Measurements from ENCODE around the gene CNN2.

The CNN2 gene

GRCh38 chr19:1010586-1011510, 15.6 kb upstream of the CNN2 start:
- no peak for FAIRE-seq
- no peak for TF ChIP-seq POLR2A (IDR thresholded peaks at IDR 0.05; ENCODE audit: low read depth, low read length)

GRCh38 chr19:1011831-1012333, 14.5 kb upstream of the CNN2 start:
- TF ChIP-seq POLR2A (IDR thresholded peaks at IDR 0.05; ENCODE audit: low read depth, low read length) = no peak
- DNase-seq (ENCODE audit: insufficient read length, low spot score) (no peak), FAIRE-seq (no peak)

More at GRCh38 chr19:1010586-1011510, 15.6 kb upstream of the CNN2 start:
- DNase-seq (ENCODE audit: insufficient read length, low spot score) = no peak

- no peak for FAIRE-seq
- no peak for TF ChIP-seq POLR2A (IDR thresholded peaks at IDR 0.05; ENCODE audit: low read depth, low read length)
Measured at GRCh38 chr19:1012334-1012733, 14.1 kb upstream of the CNN2 start.

GRCh38 chr19:1013218-1013617, 13.2 kb upstream of the CNN2 start:
- TF ChIP-seq POLR2A (IDR thresholded peaks at IDR 0.05; ENCODE audit: low read depth, low read length) = no peak
- DNase-seq (ENCODE audit: insufficient read length, low spot score) (no peak), FAIRE-seq (no peak)

More at GRCh38 chr19:1012334-1012733, 14.1 kb upstream of the CNN2 start:
- DNase-seq (ENCODE audit: insufficient read length, low spot score) = no peak

- DNase-seq (ENCODE audit: insufficient read length, low spot score) (no peak), FAIRE-seq (no peak)
- TF ChIP-seq POLR2A (IDR thresholded peaks at IDR 0.05; ENCODE audit: low read depth, low read length) = no peak
Measured at GRCh38 chr19:1014161-1015060, 12.0 kb upstream of the CNN2 start.

- TF ChIP-seq POLR2A (IDR thresholded peaks at IDR 0.05; ENCODE audit: low read depth, low read length) = no peak
- FAIRE-seq = no peak
- DNase-seq (ENCODE audit: insufficient read length, low spot score) = no peak
Measured at GRCh38 chr19:1015061-1015781, 11.2 kb upstream of the CNN2 start.

GRCh38 chr19:1015782-1016646, 10.4 kb upstream of the CNN2 start:
- DNase-seq (ENCODE audit: insufficient read length, low spot score) (no peak), FAIRE-seq (no peak)
- TF ChIP-seq POLR2A (IDR thresholded peaks at IDR 0.05; ENCODE audit: low read depth, low read length) = no peak

GRCh38 chr19:1016647-1017114, 9.7 kb upstream of the CNN2 start:
- TF ChIP-seq POLR2A (IDR thresholded peaks at IDR 0.05; ENCODE audit: low read depth, low read length) = no peak
- FAIRE-seq (peak; percentile 36), DNase-seq (ENCODE audit: insufficient read length, low spot score) (peak; percentile 95)

GRCh38 chr19:1017115-1017905, 9.1 kb upstream of the CNN2 start:
- FAIRE-seq (no peak), DNase-seq (ENCODE audit: insufficient read length, low spot score) (no peak)

GRCh38 chr19:1017906-1018305, 8.5 kb upstream of the CNN2 start:
- FAIRE-seq (no peak), DNase-seq (ENCODE audit: insufficient read length, low spot score) (no peak)
- TF ChIP-seq POLR2A (IDR thresholded peaks at IDR 0.05; ENCODE audit: low read depth, low read length) = no peak

More at GRCh38 chr19:1017115-1017905, 9.1 kb upstream of the CNN2 start:
- TF ChIP-seq POLR2A (IDR thresholded peaks at IDR 0.05; ENCODE audit: low read depth, low read length) = no peak

GRCh38 chr19:1018393-1018792, 8.0 kb upstream of the CNN2 start:
- no peak for DNase-seq (ENCODE audit: insufficient read length, low spot score)
- no peak for TF ChIP-seq POLR2A (IDR thresholded peaks at IDR 0.05; ENCODE audit: low read depth, low read length)
- no peak for FAIRE-seq
